PC-3 (cell line): ENCODE data around the gene ZCCHC24. TPM values are rescaled to one million over a fixed set of nuclear protein-coding genes. Genes with fewer than 3 reads are reported as not detected.

Source experiments
- ATAC-seq: fragments of 200-7000 bp; cut with Tn5 transposase; 2 replicates; pipeline ENCODE4 v1.9.1; 2020; ENCODE audit warnings: mild to moderate bottlenecking, moderate library complexity
- BruUV-seq: library from RNA; stranded (reverse); fragments of 400-500 nt; replicated peaks from 2 replicates; lab custom pipeline; 2021; lab: Mats Ljungman, UMichigan
- CTCF ChIA-PET: fragments of 300-600 bp; sonication (Branson Sonifier 250); formaldehyde crosslinking; loops from one replicate; lab custom pipeline; 2022; ENCODE audit warnings: antibody characterized with exemption; lab: Charles Lee
- POLR2A ChIA-PET: fragments of 300-600 bp; sonication (Branson Sonifier 250); formaldehyde crosslinking; loops from one replicate; lab custom pipeline; 2022; ENCODE audit warnings: antibody characterized with exemption; ENCODE audit not compliant: unreplicated experiment; lab: Charles Lee
- DNase-seq: peaks from one replicate; pipeline ENCODE4 v3.0.0-alpha.2; 2015
- H2AFZ ChIP-seq: fragments of 300-600 bp; sonication (generic); 2 replicates; pipeline ENCODE4 v1.6.0; 2016; ENCODE audit warnings: antibody characterized with exemption, low read length
- H3F3A ChIP-seq: fragments of 300-600 bp; sonication (generic); one replicate; pipeline ENCODE4 v1.6.0; 2017; ENCODE audit warnings: antibody characterized with exemption, low read length, control low read depth, mild to moderate bottlenecking; ENCODE audit not compliant: unreplicated experiment
- H3K27ac ChIP-seq: fragments of 300-600 bp; sonication (generic); 2 replicates; pipeline ENCODE4 v1.5.1; 2016; ENCODE audit warnings: mild to moderate bottlenecking, low read length
- H3K27me3 ChIP-seq: fragments of 300-600 bp; sonication (generic); 2 replicates; pipeline ENCODE4 v1.6.1; 2016; ENCODE audit warnings: low read length, mixed read lengths
- H3K36me3 ChIP-seq: fragments of 300-600 bp; sonication (generic); 2 replicates; pipeline ENCODE4 v1.6.1; 2016; ENCODE audit warnings: low read depth, mixed run types, low read length, mixed read lengths
- H3K4me1 ChIP-seq: fragments of 300-600 bp; sonication (generic); 2 replicates; pipeline ENCODE4 v1.5.1; 2016; ENCODE audit warnings: low read length; ENCODE audit not compliant: insufficient read depth
- H3K4me2 ChIP-seq: fragments of 300-600 bp; sonication (generic); 2 replicates; pipeline ENCODE4 v1.6.0; 2016; ENCODE audit warnings: low read length
- H3K4me3 ChIP-seq: fragments of 300-600 bp; sonication (generic); 2 replicates; pipeline ENCODE4 v1.5.1; 2016; ENCODE audit warnings: mild to moderate bottlenecking, low read length, mixed read lengths
- H3K79me2 ChIP-seq: fragments of 300-600 bp; sonication (generic); 2 replicates; pipeline ENCODE4 v1.6.1; 2017; ENCODE audit warnings: low read length, mixed read lengths
- H3K9ac ChIP-seq: fragments of 300-600 bp; sonication (generic); 2 replicates; pipeline ENCODE4 v1.6.0; 2016; ENCODE audit warnings: mild to moderate bottlenecking, low read length
- H3K9me2 ChIP-seq: fragments of 300-600 bp; sonication (generic); replicated peaks from 2 replicates; pipeline ENCODE4 v1.6.1; 2016; ENCODE audit warnings: mixed run types, low read length, mixed read lengths
- H3K9me3 ChIP-seq: fragments of 300-600 bp; sonication (generic); 2 replicates; pipeline ENCODE4 v1.6.1; 2016; ENCODE audit warnings: low read length, mixed read lengths
- H4K20me1 ChIP-seq: fragments of 300-600 bp; sonication (generic); 2 replicates; pipeline ENCODE4 v1.6.1; 2016; ENCODE audit warnings: low read length, mixed read lengths
- EZH2 ChIP-seq: fragments of 300-600 bp; sonication (generic); IDR thresholded peaks from one replicate; pipeline ENCODE4 v1.6.1; 2017; ENCODE audit warnings: antibody characterized with exemption, mild to moderate bottlenecking, low read length; ENCODE audit not compliant: unreplicated experiment
- EZH2phosphoT487 ChIP-seq: fragments of 300-600 bp; sonication (generic); IDR thresholded peaks from 2 replicates; pipeline ENCODE4 v1.6.1; 2018; ENCODE audit warnings: mild to moderate bottlenecking, antibody characterized with exemption, low read length, borderline replicate concordance
- intact Hi-C: fragments of 100-400 bp; cut with micrococcal nuclease; formaldehyde crosslinking; loops from 2 replicates; pipeline ENCODE4 v1.9.0; 2023
- total RNA-seq: library from RNA; depleted of rRNA; stranded (reverse); fragments of >200 nt; gene quantifications from 2 replicates; pipeline ENCODE4 v1.2.3, GENCODE V29; 2014
- TF ChIP-seq, protein P1 (sequence below): fragments of 300-600 bp; sonication (generic); conservative IDR thresholded peaks from 2 replicates; pipeline ENCODE4 v1.5.1; 2017; ENCODE audit warnings: antibody characterized with exemption, low read depth, mild to moderate bottlenecking, low read length

Gene ZCCHC24
- total RNA-seq, 1 experiment from 2014 or later, result 32.9 TPM

DNA sequence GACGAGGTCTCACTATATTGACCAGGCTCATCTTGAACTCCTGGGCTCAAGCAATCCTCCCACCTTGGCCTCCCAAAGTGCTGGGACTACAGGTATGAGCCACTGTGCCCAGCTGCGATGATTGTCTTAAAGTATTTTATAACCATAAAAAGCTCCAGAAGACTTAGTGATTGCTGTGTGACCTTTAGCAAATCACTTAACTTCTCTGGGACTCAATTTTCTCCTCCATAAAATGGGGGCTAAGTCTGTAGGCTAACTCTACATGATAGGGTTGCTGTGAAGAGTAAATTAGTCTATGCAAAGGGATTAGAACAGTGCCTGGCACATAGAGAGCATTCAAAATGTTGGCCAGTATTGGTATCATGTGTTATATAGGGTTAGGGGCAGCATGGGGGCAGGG lies 55.4 kb downstream of the ZCCHC24 start:
- CTCF ChIA-PET, result no interaction called here
- POLR2A ChIA-PET, result no interaction called here

DNA sequence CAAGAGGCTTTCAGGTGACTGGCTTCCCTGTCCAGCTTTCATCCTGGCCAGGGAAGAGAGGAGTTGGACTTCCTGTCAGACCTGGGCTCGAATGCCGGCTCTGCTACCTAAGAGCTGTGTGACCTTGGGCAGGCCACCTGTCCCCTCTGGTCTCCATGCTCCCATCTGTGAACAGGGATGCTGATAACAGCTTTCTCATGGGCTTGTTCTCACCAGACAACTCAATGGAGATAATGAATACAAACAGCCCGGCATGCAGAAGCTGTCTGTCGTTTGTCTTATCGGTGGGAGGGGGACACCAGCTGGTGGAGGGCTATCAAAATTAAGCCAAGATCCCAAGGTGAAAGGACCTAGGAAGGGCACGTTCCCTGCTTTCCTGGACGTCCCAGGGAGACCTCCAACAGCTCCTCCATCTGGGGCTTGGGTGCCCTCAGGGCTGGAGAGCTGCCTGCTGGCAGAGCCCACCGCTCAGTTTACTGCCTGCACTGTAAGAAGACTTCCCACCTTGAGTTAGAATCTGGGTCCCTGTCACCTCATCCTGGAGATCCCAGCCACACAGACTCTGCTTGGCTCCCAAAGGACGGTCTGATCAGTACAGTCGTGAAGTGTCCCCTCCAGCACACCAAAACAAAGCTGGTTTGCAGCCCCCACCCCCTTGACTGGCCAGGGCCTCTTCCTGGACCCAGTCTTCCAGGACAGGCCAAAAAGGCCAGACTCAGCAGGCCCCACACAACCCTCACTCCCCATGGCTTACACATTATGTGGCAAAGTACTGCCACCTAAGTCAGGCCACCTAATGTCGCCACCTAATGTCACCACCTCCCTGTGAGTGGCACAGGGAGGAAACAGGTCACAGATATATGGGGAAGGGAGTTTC lies 57.2 kb downstream of the ZCCHC24 start:
- DNase-seq (no peak), ATAC-seq (no peak)
- H3K4me1 ChIP-seq, result no peaks in the 10 kb centered on the region
- POLR2A ChIA-PET, result interaction anchor here (0.6 kb wide), 1 partner anchor 45 kb away, joined by 3 read pairs; no protein-coding TSS in a partner anchor
- H3K79me2 ChIP-seq, result no peaks in the 10 kb centered on the region
- no peaks in the 10 kb centered on the region for H3K9me2 ChIP-seq
- no peak overlapping the region for H3K9ac ChIP-seq
- no peaks in the 10 kb centered on the region for H3K27me3 ChIP-seq
- no peak overlapping the region for H2AFZ ChIP-seq
- no peaks in the 10 kb centered on the region for H3K9me3 ChIP-seq
- no peak overlapping the region for H3K27ac ChIP-seq
- no peak overlapping the region for H3K4me2 ChIP-seq
- no peaks in the 10 kb centered on the region for H3F3A ChIP-seq
- CTCF ChIA-PET, result interaction anchor here (0.5 kb wide), 1 partner anchor 13 kb away, joined by 3 read pairs; no protein-coding TSS in a partner anchor
- TF ChIP-seq, protein P1, sequence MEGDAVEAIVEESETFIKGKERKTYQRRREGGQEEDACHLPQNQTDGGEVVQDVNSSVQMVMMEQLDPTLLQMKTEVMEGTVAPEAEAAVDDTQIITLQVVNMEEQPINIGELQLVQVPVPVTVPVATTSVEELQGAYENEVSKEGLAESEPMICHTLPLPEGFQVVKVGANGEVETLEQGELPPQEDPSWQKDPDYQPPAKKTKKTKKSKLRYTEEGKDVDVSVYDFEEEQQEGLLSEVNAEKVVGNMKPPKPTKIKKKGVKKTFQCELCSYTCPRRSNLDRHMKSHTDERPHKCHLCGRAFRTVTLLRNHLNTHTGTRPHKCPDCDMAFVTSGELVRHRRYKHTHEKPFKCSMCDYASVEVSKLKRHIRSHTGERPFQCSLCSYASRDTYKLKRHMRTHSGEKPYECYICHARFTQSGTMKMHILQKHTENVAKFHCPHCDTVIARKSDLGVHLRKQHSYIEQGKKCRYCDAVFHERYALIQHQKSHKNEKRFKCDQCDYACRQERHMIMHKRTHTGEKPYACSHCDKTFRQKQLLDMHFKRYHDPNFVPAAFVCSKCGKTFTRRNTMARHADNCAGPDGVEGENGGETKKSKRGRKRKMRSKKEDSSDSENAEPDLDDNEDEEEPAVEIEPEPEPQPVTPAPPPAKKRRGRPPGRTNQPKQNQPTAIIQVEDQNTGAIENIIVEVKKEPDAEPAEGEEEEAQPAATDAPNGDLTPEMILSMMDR, result no peak
- TF ChIP-seq EZH2 (no peak), EZH2phosphoT487 (no peak)
- H3K4me3 ChIP-seq, result no peak overlapping the region
- no TSS peak for BruUV-seq
- intact Hi-C loops, result no loop called here
- no peaks in the 10 kb centered on the region for H3K36me3 ChIP-seq
- H4K20me1 ChIP-seq, result no peaks in the 10 kb centered on the region

More for the DNA sequence above, 55.4 kb downstream of the ZCCHC24 start:
- Histone ChIP-seq H3K9me3 (no peaks in the 10 kb centered on the region), H3K27ac (no peak overlapping the region), H3K36me3 (no peaks in the 10 kb centered on the region; the same call in 1 of the 2 replicates), H3F3A (no peaks in the 10 kb centered on the region), H3K4me1 (no peaks in the 10 kb centered on the region), H3K9ac (no peak overlapping the region), H3K27me3 (no peaks in the 10 kb centered on the region), H2AFZ (no peak overlapping the region), H3K4me2 (no peak overlapping the region), H4K20me1 (no peaks in the 10 kb centered on the region), H3K79me2 (no peaks in the 10 kb centered on the region), H3K4me3 (no peak overlapping the region), H3K9me2 (no peaks in the 10 kb centered on the region)
- ATAC-seq, result no peak
- intact Hi-C loops, result no loop called here
- TF ChIP-seq, protein P1, result no peak
- TF ChIP-seq EZH2, result no peak
- TF ChIP-seq EZH2phosphoT487, result no peak
- BruUV-seq, result no TSS peak
- no peak for DNase-seq
